ENCODE measurements around the gene PNKP. TPM values are rescaled to one million over a fixed set of nuclear protein-coding genes. Genes with fewer than 3 reads are reported as not detected.
A peak's percentile ranks its signal among the peaks of the same experiment; 100 is the strongest.

The PNKP gene
- total RNA-seq, 2 donors from 2014 or later, result 161 to 163 TPM

DNA sequence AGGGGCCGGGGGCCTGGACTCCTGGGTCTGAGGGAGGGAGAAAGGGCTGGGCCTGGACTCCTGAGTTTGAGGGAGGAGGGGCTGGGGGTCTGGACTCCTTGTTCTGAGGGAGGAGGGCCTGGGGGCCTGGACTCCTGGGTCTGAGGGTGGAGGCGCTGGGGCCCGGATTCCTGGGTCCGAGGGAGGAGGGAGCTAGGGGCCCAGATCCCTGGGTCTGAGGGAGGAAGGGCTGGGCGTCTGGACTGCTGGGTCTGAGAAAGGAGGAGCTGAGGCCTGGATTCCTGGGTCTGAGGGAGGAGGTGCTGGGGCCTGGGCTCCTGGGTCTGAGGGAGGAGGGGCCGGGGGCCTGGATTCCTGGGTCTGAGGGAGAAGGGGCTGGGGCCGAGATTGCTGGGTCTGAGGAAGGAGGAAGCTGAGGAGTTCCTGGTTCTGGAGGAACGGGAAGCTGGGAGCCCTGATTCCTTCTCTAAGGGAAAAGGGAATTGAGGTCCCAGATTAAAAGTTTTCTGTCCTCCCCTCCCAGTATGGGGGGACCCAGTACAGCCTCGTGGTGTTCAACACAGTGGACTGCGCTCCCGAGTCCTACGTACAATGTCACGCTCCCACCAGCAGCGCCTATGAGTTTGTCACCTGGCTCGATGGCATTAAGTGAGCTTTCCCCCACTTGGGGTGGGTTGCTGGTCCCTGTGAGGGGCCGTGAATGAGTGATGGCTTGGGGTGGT lies 48.6 kb downstream of the PNKP start:
- H3K4me1 Mint-ChIP-seq, result peaks cover 11% of the 10 kb centered on the region
- H3K36me3 Mint-ChIP-seq (ENCODE audit: low read depth), result peaks cover 30% of the 10 kb centered on the region
- peak overlapping the region; percentile 92 for H3K4me3 Mint-ChIP-seq
- Histone ChIP-seq H3K4me1 (ENCODE audit: control insufficient read depth, insufficient read depth, low read length) (no peaks in the 10 kb centered on the region), H3K36me3 (ENCODE audit: control insufficient read depth, insufficient read depth, low read length) (peaks cover 22% of the 10 kb centered on the region), H3K9ac (ENCODE audit: extremely low read depth, low read length, poor library complexity, severe bottlenecking) (peak overlapping the region; percentile 99), H3K27ac (ENCODE audit: low read depth, low read length) (peak overlapping the region; percentile 60), H3K4me3 (ENCODE audit: low read length) (peak overlapping the region; percentile 95), H3K9me3 (ENCODE audit: control insufficient read depth, low read length) (no peaks in the 10 kb centered on the region), H3K27me3 (ENCODE audit: control insufficient read depth, insufficient read depth, low read length, poor library complexity, severe bottlenecking) (no peaks in the 10 kb centered on the region)
- H3K27me3 Mint-ChIP-seq (ENCODE audit: insufficient read depth), result no peaks in the 10 kb centered on the region
- TF ChIP-seq, protein P1, sequence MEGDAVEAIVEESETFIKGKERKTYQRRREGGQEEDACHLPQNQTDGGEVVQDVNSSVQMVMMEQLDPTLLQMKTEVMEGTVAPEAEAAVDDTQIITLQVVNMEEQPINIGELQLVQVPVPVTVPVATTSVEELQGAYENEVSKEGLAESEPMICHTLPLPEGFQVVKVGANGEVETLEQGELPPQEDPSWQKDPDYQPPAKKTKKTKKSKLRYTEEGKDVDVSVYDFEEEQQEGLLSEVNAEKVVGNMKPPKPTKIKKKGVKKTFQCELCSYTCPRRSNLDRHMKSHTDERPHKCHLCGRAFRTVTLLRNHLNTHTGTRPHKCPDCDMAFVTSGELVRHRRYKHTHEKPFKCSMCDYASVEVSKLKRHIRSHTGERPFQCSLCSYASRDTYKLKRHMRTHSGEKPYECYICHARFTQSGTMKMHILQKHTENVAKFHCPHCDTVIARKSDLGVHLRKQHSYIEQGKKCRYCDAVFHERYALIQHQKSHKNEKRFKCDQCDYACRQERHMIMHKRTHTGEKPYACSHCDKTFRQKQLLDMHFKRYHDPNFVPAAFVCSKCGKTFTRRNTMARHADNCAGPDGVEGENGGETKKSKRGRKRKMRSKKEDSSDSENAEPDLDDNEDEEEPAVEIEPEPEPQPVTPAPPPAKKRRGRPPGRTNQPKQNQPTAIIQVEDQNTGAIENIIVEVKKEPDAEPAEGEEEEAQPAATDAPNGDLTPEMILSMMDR (conservative IDR thresholded peaks at IDR 0.05), result no peak
- H3K9me3 Mint-ChIP-seq, result no peaks in the 10 kb centered on the region
- 46 to 62% methylated on average over 6 to 16 of the region's 16 CpGs for WGBS, 2 experiments (ENCODE audit: insufficient coverage in 1 of 2, insufficient read length in 1 of 2)
- no peak for DNase-seq
- peak overlapping the region; percentile 97 for H3K27ac Mint-ChIP-seq

DNA sequence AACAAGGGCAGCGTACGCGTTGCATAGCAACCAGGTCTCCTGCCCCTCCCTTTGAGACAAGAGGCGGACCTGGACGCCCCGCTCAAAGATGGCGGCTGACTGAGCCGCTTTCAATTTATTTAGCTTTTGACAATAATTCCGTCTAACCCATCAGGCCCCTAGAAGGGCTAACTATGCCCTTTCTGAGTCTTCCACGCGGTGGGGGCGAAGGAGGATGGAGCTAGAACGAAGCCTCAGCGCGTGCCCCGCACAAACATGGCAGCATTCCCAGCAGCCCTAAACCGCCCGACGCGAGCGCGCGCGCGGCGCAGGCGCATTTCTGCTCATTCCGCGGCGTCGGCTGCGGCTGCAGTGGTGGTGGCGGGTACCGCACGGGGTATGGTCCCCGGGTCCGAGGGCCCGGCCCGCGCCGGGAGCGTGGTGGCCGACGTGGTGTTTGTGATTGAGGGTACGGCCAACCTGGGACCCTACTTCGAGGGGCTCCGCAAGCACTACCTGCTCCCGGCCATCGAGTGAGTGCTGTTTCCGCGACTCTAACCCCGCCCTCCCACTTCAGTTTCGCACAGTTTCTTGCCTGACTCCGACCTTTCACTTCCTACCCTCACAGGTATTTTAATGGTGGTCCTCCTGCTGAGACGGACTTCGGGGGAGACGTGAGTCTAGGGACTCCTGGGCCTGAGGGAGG lies 49.3 kb downstream of the PNKP start, which contains the start of gene MED25:
MED25 (plus strand) TSS at position 326 of the 685 bp plus-strand sequence; CDS start at position 379, 53 bp downstream.
- H3K4me1 Mint-ChIP-seq, result peaks cover 11% of the 10 kb centered on the region
- peak within 1 kb of the TSS; percentile 97 for H3K27ac Mint-ChIP-seq
- Histone ChIP-seq H3K9ac (ENCODE audit: extremely low read depth, low read length, poor library complexity, severe bottlenecking) (peak within 1 kb of the TSS; percentile 99), H3K27ac (ENCODE audit: low read depth, low read length) (peak within 1 kb of the TSS; percentile 83), H3K4me1 (ENCODE audit: control insufficient read depth, insufficient read depth, low read length) (no peaks in the 10 kb centered on the region), H3K9me3 (ENCODE audit: control insufficient read depth, low read length) (no peaks in the 10 kb centered on the region), H3K36me3 (ENCODE audit: control insufficient read depth, insufficient read depth, low read length) (peaks cover 14% of the 10 kb centered on the region), H3K4me3 (ENCODE audit: low read length) (peak within 1 kb of the TSS; percentile 95), H3K27me3 (ENCODE audit: control insufficient read depth, insufficient read depth, low read length, poor library complexity, severe bottlenecking) (no peaks in the 10 kb centered on the region)
- 0% methylated on average over 26 to 57 of the region's 57 CpGs for WGBS, 2 experiments (ENCODE audit: insufficient coverage in 1 of 2, insufficient read length in 1 of 2)
- DNase-seq, result peak; percentile 95
- H3K36me3 Mint-ChIP-seq (ENCODE audit: low read depth), result peaks cover 22% of the 10 kb centered on the region
- H3K27me3 Mint-ChIP-seq (ENCODE audit: insufficient read depth), result no peaks in the 10 kb centered on the region
- TF ChIP-seq, protein P1 (conservative IDR thresholded peaks at IDR 0.05), result peak; percentile 55
- H3K9me3 Mint-ChIP-seq, result no peaks in the 10 kb centered on the region
- H3K4me3 Mint-ChIP-seq, result peak within 1 kb of the TSS; percentile 92

DNA sequence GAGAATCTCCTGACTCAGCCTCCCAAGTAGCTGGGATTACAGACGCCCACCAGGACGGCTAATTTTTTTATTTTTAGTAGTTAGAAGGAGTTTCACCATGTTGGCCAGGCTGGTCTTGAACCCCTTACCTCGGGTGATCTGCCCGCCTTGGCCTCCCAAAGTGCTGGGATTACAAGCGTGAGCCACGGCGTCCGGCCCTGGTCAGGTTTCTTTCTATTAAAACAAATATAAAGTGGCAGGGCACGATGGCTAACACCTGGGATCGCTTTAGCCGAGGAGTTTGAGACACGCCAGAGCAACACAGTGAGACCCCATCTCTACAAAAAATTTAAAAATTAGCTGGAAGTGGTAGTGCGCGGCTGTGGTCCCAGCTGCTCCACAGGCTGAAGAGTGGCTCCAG lies 50.8 kb downstream of the PNKP start:
- Histone ChIP-seq H3K9me3 (ENCODE audit: control insufficient read depth, low read length) (no peaks in the 10 kb centered on the region), H3K4me3 (ENCODE audit: low read length) (no peak overlapping the region), H3K9ac (ENCODE audit: extremely low read depth, low read length, poor library complexity, severe bottlenecking) (no peak overlapping the region), H3K27me3 (ENCODE audit: control insufficient read depth, insufficient read depth, low read length, poor library complexity, severe bottlenecking) (no peaks in the 10 kb centered on the region), H3K27ac (ENCODE audit: low read depth, low read length) (no peak overlapping the region), H3K36me3 (ENCODE audit: control insufficient read depth, insufficient read depth, low read length) (peaks cover 12% of the 10 kb centered on the region), H3K4me1 (ENCODE audit: control insufficient read depth, insufficient read depth, low read length) (no peaks in the 10 kb centered on the region)
- TF ChIP-seq, protein P1 (conservative IDR thresholded peaks at IDR 0.05), result no peak
- H3K27ac Mint-ChIP-seq, result no peak overlapping the region
- H3K9me3 Mint-ChIP-seq, result no peaks in the 10 kb centered on the region
- H3K4me1 Mint-ChIP-seq, result peaks cover 11% of the 10 kb centered on the region
- no peaks in the 10 kb centered on the region for H3K27me3 Mint-ChIP-seq (ENCODE audit: insufficient read depth)
- no peak for DNase-seq
- 89 to 93% methylated on average over 12 to 14 of the region's 14 CpGs for WGBS, 2 experiments (ENCODE audit: insufficient coverage in 1 of 2, insufficient read length in 1 of 2)
- no peak overlapping the region for H3K4me3 Mint-ChIP-seq
- H3K36me3 Mint-ChIP-seq (ENCODE audit: low read depth), result peaks cover 16% of the 10 kb centered on the region

Data from endodermal cell (in vitro differentiated cells).